Body of pancreas (tissue), 4 donors: ENCODE results near the gene STAT2.

ENCODE experiments used
- POLR2A ChIP-seq, 3 donors: fragments of 450-650 bp; IDR thresholded peaks; one replicate each; pipeline ENCODE4 v1.6.1; 2016; ENCODE audit warnings: antibody characterized with exemption in 3 of 3, mild to moderate bottlenecking in 2 of 3
- TF ChIP-seq, protein P1 (sequence below), 7 experiments: fragments of 450-650 bp in 4 of 7; fragments of 200-600 bp in 3 of 7; sonication (generic) in 3 of 7; IDR thresholded peaks; one replicate each; pipeline ENCODE4 v1.5.1; 2016 to 2019; ENCODE audit warnings: antibody characterized with exemption in 7 of 7

DNA sequence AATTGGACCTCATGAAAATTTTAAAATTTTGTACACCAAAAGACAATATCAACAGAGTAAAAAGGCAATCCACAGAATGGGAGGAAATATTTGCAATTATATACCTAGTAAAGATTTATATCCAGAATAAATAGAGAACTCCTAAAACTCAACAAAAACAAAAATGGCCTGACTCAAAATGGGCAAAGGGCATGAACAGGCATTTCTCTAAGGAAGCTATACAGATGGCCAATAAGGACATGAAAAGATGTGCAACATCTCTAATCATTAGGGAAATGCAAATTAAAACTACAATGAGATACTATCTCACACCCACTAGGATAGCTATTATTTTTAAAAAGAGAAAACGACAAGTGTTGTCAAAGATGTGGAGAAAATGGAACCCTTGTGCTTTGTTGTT is 13.6 kb upstream of the STAT2 start:
- TF ChIP-seq, protein P1, sequence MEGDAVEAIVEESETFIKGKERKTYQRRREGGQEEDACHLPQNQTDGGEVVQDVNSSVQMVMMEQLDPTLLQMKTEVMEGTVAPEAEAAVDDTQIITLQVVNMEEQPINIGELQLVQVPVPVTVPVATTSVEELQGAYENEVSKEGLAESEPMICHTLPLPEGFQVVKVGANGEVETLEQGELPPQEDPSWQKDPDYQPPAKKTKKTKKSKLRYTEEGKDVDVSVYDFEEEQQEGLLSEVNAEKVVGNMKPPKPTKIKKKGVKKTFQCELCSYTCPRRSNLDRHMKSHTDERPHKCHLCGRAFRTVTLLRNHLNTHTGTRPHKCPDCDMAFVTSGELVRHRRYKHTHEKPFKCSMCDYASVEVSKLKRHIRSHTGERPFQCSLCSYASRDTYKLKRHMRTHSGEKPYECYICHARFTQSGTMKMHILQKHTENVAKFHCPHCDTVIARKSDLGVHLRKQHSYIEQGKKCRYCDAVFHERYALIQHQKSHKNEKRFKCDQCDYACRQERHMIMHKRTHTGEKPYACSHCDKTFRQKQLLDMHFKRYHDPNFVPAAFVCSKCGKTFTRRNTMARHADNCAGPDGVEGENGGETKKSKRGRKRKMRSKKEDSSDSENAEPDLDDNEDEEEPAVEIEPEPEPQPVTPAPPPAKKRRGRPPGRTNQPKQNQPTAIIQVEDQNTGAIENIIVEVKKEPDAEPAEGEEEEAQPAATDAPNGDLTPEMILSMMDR (IDR thresholded peaks at IDR 0.05), result no peak
- TF ChIP-seq POLR2A (IDR thresholded peaks at IDR 0.05), result no peak
